ENCODE measurements around the gene RNF146. TPM values are rescaled to one million over a fixed set of nuclear protein-coding genes. Genes with fewer than 3 reads are reported as not detected.

Gene RNF146
- total RNA-seq, 1 donor from 2014 or later = 46.8 TPM

DNA sequence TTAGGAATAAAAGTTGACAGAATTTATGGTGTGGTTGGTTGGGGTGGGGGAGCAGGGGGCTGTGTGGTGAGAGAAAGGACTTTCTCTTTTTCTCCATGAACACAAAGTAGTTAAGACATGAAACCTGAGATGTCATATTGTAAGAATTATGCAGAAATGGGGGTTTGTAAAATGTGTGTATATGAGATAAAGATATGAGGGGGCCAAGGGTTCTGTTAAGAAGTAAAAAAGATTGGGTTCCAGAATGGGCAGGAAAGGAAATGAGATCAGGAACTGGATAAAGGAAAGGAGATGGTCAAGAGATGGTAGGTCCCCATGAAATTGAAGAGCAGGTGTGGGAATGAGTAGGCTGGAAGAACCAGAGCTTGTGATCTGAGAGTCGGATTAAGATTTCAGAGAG is 9.7 kb downstream of the RNF146 start:
- H3K27ac Mint-ChIP-seq = no peak overlapping the region
- TF ChIP-seq, protein P1, sequence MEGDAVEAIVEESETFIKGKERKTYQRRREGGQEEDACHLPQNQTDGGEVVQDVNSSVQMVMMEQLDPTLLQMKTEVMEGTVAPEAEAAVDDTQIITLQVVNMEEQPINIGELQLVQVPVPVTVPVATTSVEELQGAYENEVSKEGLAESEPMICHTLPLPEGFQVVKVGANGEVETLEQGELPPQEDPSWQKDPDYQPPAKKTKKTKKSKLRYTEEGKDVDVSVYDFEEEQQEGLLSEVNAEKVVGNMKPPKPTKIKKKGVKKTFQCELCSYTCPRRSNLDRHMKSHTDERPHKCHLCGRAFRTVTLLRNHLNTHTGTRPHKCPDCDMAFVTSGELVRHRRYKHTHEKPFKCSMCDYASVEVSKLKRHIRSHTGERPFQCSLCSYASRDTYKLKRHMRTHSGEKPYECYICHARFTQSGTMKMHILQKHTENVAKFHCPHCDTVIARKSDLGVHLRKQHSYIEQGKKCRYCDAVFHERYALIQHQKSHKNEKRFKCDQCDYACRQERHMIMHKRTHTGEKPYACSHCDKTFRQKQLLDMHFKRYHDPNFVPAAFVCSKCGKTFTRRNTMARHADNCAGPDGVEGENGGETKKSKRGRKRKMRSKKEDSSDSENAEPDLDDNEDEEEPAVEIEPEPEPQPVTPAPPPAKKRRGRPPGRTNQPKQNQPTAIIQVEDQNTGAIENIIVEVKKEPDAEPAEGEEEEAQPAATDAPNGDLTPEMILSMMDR (conservative IDR thresholded peaks at IDR 0.05) = no peak
- no peaks in the 10 kb centered on the region for H3K9me3 Mint-ChIP-seq
- H3K4me3 Mint-ChIP-seq = no peak overlapping the region
- peaks cover 12% of the 10 kb centered on the region for H3K36me3 Mint-ChIP-seq
- no peak for DNase-seq (ENCODE audit: extremely low spot score, unreplicated experiment)
- H3K27me3 Mint-ChIP-seq = no peaks in the 10 kb centered on the region
- H3K4me1 Mint-ChIP-seq (ENCODE audit: unreplicated experiment) = peaks cover 19% of the 10 kb centered on the region

DNA sequence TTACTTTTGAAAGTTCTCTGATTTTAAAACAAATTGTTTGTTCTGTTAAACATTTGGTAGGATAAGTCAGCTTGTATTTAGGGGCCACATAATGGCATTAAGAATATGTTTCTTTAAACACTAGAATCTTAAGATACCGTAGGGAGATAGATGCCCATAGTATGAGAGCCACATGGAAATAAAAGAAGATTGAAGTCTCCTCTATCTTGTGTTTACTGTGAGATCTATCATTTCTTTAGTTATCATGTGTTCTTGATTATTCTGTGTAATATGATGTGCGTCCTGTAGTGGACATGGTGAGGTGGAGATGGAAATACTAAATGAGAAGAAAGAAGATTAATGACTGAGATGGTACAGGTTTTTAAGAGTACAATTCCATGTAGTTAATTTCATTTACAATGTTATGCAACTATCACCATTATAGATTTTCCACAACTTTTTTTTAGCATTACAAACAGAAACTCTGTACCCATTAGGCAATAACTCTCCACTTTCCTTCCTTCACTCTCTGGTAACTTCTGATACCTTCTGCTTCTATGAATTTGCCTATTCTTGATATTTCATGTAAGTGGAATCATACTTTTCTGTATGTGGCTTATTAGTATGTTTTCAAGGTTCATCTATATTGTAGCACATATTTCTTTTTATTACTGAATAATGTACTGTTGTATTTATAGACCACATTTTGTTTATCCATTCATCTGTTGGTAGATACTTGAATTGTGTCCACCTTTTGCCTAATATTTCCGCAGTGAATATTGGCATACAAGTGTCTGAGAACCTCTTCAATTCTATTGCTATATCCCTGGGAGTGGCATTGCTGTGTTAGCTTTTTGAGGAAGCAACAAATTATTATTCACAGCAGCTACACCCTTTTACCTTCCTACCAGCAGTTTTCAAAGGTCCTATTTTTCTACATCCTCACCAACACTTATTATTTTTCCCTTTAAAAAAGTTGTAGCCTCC is 11.5 kb downstream of the RNF146 start:
- DNase-seq (ENCODE audit: extremely low spot score, unreplicated experiment) = no peak
- no peak overlapping the region for H3K27ac Mint-ChIP-seq
- no peak overlapping the region for H3K4me3 Mint-ChIP-seq
- TF ChIP-seq, protein P1 (conservative IDR thresholded peaks at IDR 0.05) = no peak
- peaks cover 14% of the 10 kb centered on the region for H3K4me1 Mint-ChIP-seq (ENCODE audit: unreplicated experiment)
- no peaks in the 10 kb centered on the region for H3K9me3 Mint-ChIP-seq
- no peaks in the 10 kb centered on the region for H3K27me3 Mint-ChIP-seq
- H3K36me3 Mint-ChIP-seq = peaks cover 20% of the 10 kb centered on the region

DNA sequence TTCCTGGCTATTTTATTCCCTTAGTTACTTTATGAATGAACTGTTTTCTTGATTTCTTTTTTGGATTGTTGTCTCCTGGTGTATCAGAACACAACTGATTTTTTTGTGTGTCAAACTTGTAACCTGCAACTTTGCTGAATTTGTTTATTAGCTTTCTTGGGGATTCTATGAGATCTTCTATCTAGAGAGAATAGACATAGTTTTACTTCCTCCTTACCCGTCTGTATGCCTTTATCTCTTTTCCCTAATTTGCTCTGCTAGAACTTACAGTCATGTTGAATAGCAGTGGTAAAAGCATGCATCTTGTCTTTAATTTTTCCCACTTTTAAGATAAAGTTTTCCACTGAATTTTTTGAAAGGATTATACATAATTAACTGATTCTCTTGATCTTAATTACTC is 13.2 kb downstream of the RNF146 start:
- Mint-ChIP-seq H3K27me3 (no peaks in the 10 kb centered on the region), H3K9me3 (no peaks in the 10 kb centered on the region), H3K36me3 (peaks cover 29% of the 10 kb centered on the region), H3K4me1 (ENCODE audit: unreplicated experiment) (peaks cover under 1% of the 10 kb centered on the region), H3K4me3 (no peak overlapping the region), H3K27ac (no peak overlapping the region)
- TF ChIP-seq, protein P1 (conservative IDR thresholded peaks at IDR 0.05) = no peak
- DNase-seq (ENCODE audit: extremely low spot score, unreplicated experiment) = no peak

DNA sequence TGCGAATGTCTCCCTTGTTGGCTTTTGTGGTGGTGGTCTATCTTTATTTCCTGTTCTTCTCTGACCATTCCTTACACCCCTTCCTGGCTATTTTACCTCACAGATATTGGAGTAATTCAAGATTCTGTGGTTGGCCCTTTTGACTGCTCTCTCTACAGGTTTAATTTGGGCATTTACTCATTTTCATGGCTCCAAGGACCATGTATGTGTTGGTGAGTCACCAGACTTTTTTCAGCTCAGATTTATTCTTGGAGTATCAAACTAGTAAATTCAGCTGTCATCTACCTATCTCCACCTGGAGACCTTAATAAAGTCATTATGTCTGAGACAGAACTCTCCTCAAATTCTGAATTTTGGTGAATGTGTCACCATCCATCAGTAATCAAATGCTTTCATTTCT is 15.5 kb downstream of the RNF146 start:
- H3K27me3 Mint-ChIP-seq = no peaks in the 10 kb centered on the region
- H3K27ac Mint-ChIP-seq = no peak overlapping the region
- no peak for DNase-seq (ENCODE audit: extremely low spot score, unreplicated experiment)
- no peaks in the 10 kb centered on the region for H3K9me3 Mint-ChIP-seq
- TF ChIP-seq, protein P1 (conservative IDR thresholded peaks at IDR 0.05) = no peak
- H3K36me3 Mint-ChIP-seq = peaks cover 45% of the 10 kb centered on the region
- no peaks in the 10 kb centered on the region for H3K4me1 Mint-ChIP-seq (ENCODE audit: unreplicated experiment)
- no peak overlapping the region for H3K4me3 Mint-ChIP-seq

DNA sequence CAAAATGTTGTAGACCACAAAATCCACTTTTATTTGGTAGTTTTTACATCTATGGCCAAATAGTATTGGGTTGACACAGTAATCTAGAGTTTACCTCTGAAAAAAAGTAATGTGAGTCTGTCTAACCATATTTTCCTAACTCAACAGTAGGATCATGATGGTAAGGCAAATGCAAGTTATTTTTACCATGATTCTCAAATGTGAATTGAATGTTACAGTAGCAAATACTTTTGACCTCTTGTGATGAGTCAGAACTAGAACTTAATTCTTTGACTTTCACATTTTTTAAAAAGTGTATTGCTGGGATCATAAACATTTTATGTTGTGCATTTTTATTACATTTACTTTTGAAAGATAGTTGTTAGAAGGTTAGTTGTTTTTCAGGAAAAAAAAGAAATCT is 22.0 kb downstream of the RNF146 start:
- Mint-ChIP-seq H3K36me3 (peaks cover 29% of the 10 kb centered on the region), H3K4me1 (ENCODE audit: unreplicated experiment) (peaks cover 12% of the 10 kb centered on the region), H3K27me3 (no peaks in the 10 kb centered on the region), H3K9me3 (no peaks in the 10 kb centered on the region), H3K4me3 (no peak overlapping the region), H3K27ac (no peak overlapping the region)
- DNase-seq (ENCODE audit: extremely low spot score, unreplicated experiment) = no peak
- TF ChIP-seq, protein P1 (conservative IDR thresholded peaks at IDR 0.05) = no peak

Measured in type B pancreatic cell (in vitro differentiated cells).